HG02870 (cell line): ENCODE results near the gene TUBGCP3.
"Not testable (repeated sequence)": the region's sequence is repeated elsewhere in the genome, so short reads cannot be mapped to it uniquely, and the experiment has no call there.

Experiments used
- ATAC-seq: cut with Tn5 transposase; IDR thresholded peaks from one replicate; pipeline ENCODE4 v1.9.1; 2021; ENCODE audit warnings: mild to moderate bottlenecking, moderate library complexity; ENCODE audit not compliant: unreplicated experiment

TUBGCP3 gene

DNA sequence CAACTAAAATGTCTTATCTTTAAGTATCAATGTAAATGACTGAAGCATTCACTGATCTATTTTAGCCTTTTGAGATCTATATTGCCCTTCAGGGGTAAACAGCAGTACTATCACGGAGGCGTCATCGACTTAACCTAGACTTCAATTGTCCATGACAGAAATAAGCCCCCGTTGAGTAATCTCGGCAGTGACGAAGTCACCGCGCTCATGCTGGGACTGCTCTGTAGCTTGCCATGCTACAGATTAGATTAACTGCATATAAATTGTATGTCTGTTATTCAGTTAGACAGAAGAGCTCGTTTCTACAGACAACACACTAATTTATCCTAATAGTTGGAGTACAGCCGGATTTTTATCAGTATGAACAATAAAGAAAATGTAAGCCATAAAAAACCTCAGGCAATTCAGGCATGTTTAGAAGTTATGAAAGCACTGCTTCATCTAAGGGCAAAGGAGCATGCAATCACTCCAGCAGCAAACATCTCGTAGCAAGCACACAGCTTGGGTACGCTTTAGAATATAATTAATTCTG lies 56.6 kb downstream of the TUBGCP3 start:
- no peak for ATAC-seq

DNA sequence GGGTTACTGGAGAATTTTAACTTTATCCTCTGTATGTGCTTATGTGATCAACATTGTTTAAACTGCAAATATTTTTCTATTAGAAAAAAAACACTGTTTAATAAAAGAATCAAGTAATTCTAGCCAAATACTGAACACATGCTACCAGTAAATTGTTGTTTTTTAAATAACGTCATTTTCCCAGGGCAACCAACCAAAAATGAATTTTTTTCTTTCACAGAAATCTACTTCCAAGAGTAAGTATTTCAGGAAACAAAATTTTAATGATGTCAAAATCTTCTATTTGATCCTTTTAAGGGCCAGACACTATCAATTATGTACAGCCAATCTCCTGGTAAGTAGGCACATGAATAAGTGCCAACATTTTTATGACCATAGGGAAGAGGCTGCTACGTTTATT lies 57.1 kb downstream of the TUBGCP3 start:
- no peak for ATAC-seq

DNA sequence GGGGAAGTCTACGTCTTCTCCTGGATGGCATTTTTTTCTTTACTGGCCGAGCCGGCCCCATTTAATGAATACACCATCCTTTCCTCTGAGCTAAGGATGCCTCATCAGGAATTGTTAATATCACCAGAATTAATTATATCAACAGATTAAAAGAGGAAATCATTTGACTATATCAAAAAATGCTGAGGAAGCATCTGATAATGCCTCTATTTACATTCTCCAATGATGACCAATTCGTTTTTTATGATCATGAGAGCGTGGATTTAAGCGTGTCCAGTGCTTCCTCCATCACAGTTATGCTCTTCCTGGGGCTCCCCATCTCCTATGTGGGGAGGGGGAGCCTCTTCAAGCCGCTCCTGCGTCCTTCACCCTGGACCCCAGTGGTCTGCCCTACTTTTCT lies 58.7 kb downstream of the TUBGCP3 start:
- no peak for ATAC-seq

- ATAC-seq = no peak
Observed at GRCh38 chr13:112526146-112526853, 61.7 kb downstream of the TUBGCP3 start.

- ATAC-seq = no peak
Observed at GRCh38 chr13:112525356-112525945, 62.5 kb downstream of the TUBGCP3 start.

DNA sequence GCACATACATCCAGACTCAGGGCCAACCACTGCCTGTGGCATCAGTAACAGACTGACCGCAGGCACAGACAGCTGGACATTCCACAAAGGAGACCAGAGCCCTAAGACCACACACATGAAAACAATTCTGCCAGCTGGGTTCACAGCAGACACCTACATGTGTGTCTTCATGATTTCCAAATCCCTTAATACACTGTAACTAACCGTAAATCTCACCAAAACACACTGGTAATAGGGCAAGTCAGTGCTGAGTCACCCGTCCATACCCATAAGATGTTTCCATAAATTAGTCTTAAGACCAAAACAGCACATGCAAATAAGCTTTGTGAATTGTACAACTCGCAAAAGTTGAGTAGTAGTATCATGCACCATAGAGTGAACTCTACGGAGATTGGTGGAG lies 65.4 kb downstream of the TUBGCP3 start:
- no peak for ATAC-seq

DNA sequence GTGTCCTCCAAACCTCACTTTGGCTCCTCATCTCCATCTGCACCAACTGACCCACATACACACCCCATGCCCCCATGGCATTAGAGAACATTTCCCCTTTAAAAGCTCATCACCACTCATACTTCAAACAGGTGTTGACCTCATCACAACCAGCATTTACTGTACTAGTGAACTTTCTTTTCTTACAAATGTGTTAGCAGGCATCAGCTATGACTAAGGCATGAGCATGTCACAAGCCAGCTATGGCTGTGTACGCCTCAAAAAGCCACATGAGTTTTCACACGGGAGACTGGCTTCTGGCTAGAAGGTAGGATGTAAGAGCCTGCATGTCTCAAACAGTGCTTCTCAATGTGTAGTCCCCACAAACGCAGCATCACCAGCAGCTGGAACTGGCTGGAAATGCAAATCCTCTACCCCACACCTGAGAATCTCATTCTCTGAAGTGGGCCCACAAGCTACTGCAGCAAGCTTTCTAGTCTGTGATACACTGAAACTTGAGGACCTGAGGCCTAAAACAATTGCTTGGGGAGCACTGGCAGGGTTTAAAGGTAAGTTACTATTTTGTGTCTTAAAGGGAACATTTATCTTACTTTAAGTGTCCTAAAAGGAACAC lies 66.8 kb downstream of the TUBGCP3 start:
- ATAC-seq = peak; percentile 90

GRCh38 chr13:112519517-112520060 lies 68.4 kb downstream of the TUBGCP3 start:
- no peak for ATAC-seq

DNA sequence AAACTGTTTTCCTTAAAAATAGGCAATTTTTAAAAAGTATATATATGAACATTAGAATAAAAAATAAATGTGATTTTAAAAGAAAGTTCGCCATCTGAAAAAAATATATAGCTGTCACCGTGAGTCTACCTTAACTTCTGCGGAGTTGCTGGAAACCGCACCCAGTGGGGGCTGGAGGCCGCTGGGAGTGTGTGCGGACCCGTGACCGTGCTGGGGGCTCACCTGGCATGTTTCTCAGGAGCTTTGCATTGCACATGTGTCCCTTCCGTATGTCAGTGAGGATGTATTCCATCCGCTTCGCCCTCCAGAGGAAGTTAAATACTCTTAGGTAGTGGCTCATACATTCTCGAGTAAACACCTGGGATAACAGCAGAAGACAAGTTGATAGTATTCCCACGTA lies 71.7 kb downstream of the TUBGCP3 start:
- ATAC-seq = no peak

- no peak for ATAC-seq
Observed at GRCh38 chr13:112513761-112514160, 74.2 kb downstream of the TUBGCP3 start.

- no peak for ATAC-seq
Observed at GRCh38 chr13:112510987-112511685, 76.8 kb downstream of the TUBGCP3 start.

- no peak for ATAC-seq
Observed at GRCh38 chr13:112510002-112510780, 77.8 kb downstream of the TUBGCP3 start.

DNA sequence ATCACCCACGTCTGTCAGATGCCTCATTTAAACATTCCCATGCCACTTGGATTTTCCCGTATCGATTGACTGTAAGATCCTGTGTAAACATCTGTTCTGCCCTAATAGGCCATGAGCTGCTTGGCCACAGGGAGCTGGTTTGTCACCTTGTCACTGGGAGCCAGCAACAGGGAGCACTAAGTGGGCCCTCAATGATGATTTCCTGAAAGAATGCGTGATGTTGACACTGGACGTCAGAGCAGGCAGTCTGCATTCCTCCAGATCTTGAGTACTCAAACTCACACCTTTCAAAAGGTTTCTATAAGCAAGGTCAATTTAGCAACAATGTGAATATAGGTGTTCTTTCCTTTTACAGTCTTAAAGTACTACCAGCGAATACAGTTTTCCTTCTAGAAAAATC lies 78.8 kb downstream of the TUBGCP3 start:
- ATAC-seq = no peak

DNA sequence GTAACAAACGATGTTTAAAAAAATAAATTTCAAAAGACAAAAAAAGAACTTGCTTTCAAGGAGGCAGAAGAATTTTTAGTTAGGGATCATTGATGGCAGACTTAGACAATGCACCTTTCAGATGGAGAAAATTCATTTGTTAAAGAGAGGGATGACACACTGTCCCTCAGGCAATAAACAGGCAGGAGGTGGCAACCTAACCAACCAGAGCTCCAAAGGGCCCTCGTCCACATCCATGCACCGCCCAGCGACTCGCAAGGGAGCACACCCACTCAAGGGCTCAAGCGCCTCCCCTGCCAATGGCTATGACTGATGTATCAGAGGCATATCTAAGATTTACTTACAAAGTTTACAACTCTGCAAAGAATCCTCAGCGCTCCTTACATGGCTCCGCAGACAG lies 81.9 kb downstream of the TUBGCP3 start:
- ATAC-seq = no peak

DNA sequence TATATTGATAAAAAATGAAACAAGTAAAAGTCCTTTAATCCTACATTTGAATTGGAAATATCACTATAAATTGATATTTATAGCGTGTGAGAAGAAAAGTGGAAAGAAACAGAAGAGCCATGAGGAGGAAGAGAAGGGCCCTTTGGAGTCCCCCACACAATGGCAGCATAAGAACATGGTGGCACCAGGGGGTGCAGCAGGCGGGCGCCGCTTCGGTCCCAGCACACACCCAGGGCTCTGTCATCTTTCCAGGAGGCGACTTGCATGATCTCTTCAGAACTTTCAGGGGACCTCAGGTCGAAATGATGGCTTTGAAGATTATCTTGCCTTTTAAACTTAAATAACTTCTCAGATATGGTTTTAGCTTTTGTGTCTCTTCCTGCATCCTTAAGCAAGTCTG lies 91.8 kb downstream of the TUBGCP3 start:
- no peak for ATAC-seq

DNA sequence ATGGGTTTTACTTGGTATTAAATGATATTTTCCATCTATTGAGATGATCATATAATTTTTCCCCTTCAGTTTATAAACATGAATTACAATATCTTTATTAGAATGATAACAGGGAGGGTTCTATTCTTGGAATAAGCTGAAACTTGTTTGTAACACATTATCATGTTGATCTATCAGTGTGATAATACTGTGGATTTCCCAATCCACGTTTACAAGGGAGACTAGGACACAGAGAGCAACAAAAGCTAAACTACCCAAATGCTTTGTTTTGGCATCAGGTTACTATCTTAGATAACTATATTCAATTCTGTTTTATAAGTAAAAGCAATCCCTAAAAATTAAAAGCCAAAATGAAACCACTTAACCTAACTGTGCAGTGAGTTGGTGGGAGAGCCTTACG lies 92.5 kb downstream of the TUBGCP3 start:
- no peak for ATAC-seq

DNA sequence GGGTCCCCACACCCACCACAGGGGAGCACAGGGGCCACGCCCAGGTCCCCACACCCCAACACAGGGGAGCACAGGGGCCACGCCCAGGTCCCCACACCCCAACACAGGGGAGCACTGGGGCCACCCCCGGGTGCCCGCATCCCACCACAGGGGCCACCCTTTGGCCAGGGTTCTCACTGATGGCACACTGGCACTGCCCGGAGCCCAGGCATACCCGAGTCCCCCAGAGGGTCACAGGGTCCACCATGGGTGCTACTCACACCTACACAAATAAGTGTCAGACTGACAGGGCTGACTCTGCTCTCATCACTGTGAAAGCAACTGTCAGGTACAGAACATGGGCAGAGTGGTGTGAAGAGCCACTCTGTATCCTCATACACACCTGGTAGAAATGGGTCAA lies 98.8 kb downstream of the TUBGCP3 start:
- ATAC-seq = no peak

DNA sequence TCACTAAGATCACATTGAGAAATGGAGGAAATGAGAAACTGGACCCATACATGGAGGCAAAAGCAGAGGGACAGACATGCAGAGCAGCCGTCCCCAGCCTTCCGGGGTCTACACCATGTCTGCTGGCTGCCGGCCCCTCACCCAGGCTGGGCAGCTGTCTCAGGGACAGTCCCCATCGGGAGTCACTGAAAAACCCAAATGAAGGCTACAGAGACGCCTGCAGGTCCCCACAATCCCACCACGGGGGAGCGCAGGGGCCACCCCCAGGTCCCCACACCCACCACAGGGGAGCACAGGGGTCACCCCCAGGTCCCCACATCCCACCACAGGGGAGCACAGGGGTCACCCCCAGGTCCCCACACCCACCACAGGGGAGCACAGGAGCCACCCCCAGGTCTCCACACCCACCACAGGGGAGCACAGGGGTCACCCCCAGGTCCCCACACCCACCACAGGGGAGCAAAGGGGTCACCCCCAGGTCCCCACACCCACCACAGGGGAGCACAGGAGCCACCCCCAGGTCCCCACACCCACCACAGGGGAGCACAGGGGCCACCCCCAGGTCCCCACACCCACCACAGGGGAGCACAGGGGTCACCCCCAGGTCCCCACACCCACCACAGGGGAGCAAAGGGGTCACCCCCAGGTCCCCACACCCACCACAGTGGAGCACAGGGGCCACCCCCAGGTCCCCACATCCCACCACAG lies 99.5 kb downstream of the TUBGCP3 start:
- not testable (repeated sequence) for ATAC-seq

DNA sequence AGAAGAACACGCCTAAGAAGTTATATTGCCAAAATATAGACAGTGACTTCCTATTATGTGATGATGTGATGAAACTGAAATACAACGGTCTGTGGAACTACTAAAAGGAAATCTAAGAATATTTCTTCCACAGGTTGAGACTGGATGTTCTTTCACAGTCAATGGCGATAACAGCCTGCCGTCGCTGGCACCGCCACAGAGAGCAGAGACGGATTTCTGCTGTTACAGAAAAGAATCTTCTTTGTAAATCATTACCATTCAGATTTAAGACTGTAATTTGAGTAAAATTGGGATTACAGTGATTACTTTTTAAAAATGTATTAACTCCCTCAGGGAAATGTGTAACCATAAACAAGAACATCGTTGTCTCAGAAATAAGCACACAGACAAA lies 100.8 kb downstream of the TUBGCP3 start:
- ATAC-seq = no peak
